ENCODE data around the gene TNFAIP8L3. TPM values are rescaled to one million over a fixed set of nuclear protein-coding genes. Genes with fewer than 3 reads are reported as not detected.

TNFAIP8L3 gene
- total RNA-seq, 4 donors from 2014 or later, result 0.75 to 4.9 (median 4.2) TPM

DNA sequence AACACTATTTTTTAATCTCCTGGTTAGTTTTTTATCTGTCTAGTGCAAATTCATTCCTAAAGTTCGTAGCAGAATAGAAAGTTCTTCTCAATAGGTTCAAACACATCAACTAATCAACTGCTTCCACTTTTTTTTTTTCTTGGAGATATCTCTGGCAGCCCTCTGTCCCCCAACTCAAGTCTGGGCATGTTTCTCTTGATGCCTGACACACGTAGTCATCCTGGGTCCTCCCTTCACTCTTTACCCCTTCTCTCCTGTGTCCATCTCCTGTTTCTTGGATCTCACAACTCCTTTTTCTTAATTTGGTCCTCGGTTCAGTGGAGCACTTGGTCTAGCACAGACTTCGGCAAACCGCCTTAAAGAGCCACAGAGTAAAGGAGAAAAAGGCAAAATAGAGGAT lies 14.4 kb downstream of the TNFAIP8L3 start:
- no peaks in the 10 kb centered on the region for H3K36me3 ChIP-seq
- peaks cover 0 to 8% of the 10 kb centered on the region in 2 donors for H3K4me1 ChIP-seq
- TF ChIP-seq, protein P1, sequence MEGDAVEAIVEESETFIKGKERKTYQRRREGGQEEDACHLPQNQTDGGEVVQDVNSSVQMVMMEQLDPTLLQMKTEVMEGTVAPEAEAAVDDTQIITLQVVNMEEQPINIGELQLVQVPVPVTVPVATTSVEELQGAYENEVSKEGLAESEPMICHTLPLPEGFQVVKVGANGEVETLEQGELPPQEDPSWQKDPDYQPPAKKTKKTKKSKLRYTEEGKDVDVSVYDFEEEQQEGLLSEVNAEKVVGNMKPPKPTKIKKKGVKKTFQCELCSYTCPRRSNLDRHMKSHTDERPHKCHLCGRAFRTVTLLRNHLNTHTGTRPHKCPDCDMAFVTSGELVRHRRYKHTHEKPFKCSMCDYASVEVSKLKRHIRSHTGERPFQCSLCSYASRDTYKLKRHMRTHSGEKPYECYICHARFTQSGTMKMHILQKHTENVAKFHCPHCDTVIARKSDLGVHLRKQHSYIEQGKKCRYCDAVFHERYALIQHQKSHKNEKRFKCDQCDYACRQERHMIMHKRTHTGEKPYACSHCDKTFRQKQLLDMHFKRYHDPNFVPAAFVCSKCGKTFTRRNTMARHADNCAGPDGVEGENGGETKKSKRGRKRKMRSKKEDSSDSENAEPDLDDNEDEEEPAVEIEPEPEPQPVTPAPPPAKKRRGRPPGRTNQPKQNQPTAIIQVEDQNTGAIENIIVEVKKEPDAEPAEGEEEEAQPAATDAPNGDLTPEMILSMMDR (IDR thresholded peaks at IDR 0.05 in 4 of 5, conservative IDR thresholded peaks at IDR 0.05 in 1 of 5), result no peak
- no peak for TF ChIP-seq POLR2A (IDR thresholded peaks at IDR 0.05)
- H3K27me3 ChIP-seq, result no peaks in the 10 kb centered on the region
- ATAC-seq (no peak), DNase-seq (no peak)
- H3K4me3 ChIP-seq, result no peak overlapping the region
- intact Hi-C loops (cut with DNase I; ENCODE audit: low total_unique reads) (no loop called here), in situ Hi-C loops (cut with MboI; ENCODE audit: low sequenced_read_pairs in 4 of 4) (no loop called here)
- no peaks in the 10 kb centered on the region for H3K9me3 ChIP-seq
- H3K27ac ChIP-seq, result no peak overlapping the region

DNA sequence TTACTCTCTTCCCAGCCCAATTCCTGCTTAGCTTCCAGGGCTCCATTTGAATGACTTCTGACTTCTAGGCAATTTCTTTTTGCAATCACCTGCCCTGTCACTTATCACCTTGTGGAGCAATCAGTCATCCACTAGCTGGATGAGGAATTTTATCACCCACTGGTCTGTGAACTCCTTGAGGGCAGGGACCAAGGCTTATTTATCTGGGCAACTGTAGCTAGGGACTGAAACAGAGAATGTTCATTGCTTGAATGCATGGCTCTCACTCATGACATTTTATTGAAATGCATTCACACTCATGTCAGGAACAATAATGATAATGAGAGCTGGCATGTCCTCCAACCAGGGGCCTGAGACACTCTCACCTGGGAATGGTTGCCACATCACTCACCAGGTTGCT lies 15.5 kb downstream of the TNFAIP8L3 start:
- ATAC-seq (no peak), DNase-seq (no peak)
- no peaks in the 10 kb centered on the region for H3K27me3 ChIP-seq
- in situ Hi-C loops (cut with MboI; ENCODE audit: low sequenced_read_pairs in 4 of 4), result no loop called here
- no peaks in the 10 kb centered on the region for H3K36me3 ChIP-seq
- H3K27ac ChIP-seq, result no peak overlapping the region
- no peak overlapping the region for H3K4me3 ChIP-seq
- intact Hi-C loops (cut with DNase I; ENCODE audit: low total_unique reads), result no loop called here
- TF ChIP-seq, protein P1 (IDR thresholded peaks at IDR 0.05 in 4 of 5, conservative IDR thresholded peaks at IDR 0.05 in 1 of 5), result no peak
- no peak for TF ChIP-seq POLR2A (IDR thresholded peaks at IDR 0.05)
- H3K9me3 ChIP-seq, result no peaks in the 10 kb centered on the region
- H3K4me1 ChIP-seq, result peaks cover 0 to 8% of the 10 kb centered on the region in 2 donors

DNA sequence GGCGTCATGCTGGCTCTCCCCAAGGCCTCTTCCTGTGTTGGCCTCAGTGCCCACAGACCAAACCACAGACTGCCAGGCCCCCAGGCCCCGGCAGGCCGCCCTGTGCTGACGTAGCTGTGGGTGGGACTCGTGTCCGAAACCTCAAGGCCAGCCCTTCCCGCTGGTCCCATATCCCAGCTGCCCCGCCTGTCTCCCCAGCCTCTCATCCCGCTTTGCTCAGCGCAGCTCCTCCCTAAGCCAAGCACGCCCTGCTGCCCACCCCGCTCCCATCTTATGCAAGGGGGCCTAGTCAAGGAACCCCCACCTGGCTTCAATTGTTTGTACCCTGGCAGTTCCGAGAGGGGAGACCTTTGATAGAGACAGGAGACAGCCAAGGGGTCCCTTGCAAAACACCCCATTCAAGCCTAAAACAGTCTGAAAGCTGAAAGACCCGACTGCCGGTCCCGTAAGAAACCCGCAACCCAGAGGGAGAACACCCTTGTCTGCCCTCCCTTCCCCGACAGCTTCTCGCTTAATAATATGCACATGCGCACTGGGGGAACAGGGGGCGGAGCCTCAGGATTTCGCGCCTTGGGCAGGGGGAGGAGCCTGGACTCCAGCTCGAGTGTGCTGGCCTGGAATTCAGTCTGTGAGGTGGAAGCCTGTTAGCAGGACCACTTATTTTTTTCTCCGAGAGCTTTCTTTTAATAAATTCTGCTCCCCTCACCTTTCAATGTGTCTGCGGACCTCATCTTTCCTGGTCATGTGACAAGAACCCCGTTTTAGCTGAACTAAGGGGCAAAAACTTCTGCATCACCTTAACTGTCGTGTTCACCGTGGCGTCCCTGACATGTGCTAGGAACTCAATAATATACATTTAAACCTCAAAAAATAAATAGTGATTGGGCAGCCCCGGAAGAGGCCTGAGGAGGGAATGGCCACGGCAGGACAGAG lies 17.2 kb downstream of the TNFAIP8L3 start:
- Histone ChIP-seq H3K4me1 (peaks cover 0 to 8% of the 10 kb centered on the region in 2 donors), H3K9me3 (no peaks in the 10 kb centered on the region), H3K27ac (peak overlapping the region in 1 of 4 donors; percentile 14), H3K27me3 (no peaks in the 10 kb centered on the region), H3K36me3 (no peaks in the 10 kb centered on the region), H3K4me3 (peak overlapping the region in 1 of 4 donors; percentile 30)
- ATAC-seq, result peak in 1 of 2 donors; percentile 14
- in situ Hi-C loops (cut with MboI; ENCODE audit: low sequenced_read_pairs in 4 of 4), result no loop called here
- DNase-seq, result peak; percentile 14 to 52
- TF ChIP-seq, protein P1 (IDR thresholded peaks at IDR 0.05 in 4 of 5, conservative IDR thresholded peaks at IDR 0.05 in 1 of 5), result no peak
- no peak for TF ChIP-seq POLR2A (IDR thresholded peaks at IDR 0.05)
- intact Hi-C loops (cut with DNase I; ENCODE audit: low total_unique reads), result no loop called here

DNA sequence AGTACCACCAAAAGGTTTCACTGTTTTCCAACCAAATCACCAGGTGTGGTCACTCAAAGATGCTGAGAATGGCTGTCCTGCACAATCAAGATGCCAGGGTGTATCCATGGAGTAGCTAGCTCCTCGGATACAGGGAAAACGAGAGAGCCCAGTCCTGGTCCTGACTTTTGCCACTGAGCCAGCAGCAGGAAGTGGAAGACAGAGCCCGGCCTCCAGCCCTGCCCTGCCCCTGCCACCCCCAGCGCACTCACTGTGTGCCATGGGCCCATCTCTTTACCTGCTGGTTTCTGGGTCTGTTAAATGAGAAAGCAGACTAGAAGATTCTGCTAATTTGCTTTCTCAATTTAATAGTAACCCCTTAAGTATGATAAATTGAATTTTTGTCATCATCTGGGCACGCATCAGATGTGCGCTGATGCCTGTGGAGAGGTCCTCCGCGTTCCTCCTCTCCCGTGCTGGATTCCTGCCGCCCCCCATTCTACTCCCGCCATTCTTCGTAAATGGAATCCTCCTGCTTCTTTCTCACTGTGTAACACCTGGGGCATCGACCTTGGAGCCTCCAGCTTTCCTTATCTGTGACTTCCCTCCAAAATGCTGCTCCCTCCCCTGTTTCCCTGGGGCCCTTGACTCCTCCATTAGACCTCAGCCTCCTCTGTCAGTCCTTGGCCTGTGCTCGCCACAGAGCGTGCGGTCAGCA lies 18.0 kb downstream of the TNFAIP8L3 start:
- Histone ChIP-seq H3K9me3 (no peaks in the 10 kb centered on the region), H3K27ac (no peak overlapping the region), H3K4me3 (peak overlapping the region in 1 of 4 donors; percentile 30), H3K27me3 (no peaks in the 10 kb centered on the region), H3K36me3 (no peaks in the 10 kb centered on the region), H3K4me1 (peaks cover 0 to 8% of the 10 kb centered on the region in 2 donors)
- intact Hi-C loops (cut with DNase I; ENCODE audit: low total_unique reads), result no loop called here
- TF ChIP-seq, protein P1 (IDR thresholded peaks at IDR 0.05 in 4 of 5, conservative IDR thresholded peaks at IDR 0.05 in 1 of 5), result no peak
- no peak for TF ChIP-seq POLR2A (IDR thresholded peaks at IDR 0.05)
- in situ Hi-C loops (cut with MboI; ENCODE audit: low sequenced_read_pairs in 4 of 4), result no loop called here
- ATAC-seq, result no peak
- no peak for DNase-seq
